Cardiac muscle cell (in vitro differentiated cells and primary cell): ENCODE results near the gene UCP3. TPM values are rescaled to one million over a fixed set of nuclear protein-coding genes. Genes with fewer than 3 reads are reported as not detected.

ENCODE experiments used
- DNase-seq, 2 donors: peaks; one replicate each; pipeline versions ENCODE4 v3.0.0 to v3.0.0-alpha.2; 2010 to 2017; ENCODE audit warnings: low read depth in 1 of 2, low spot score in 1 of 2
- H3K27ac ChIP-seq: fragments of 200-600 bp; sonication (generic); 2 replicates; pipeline ENCODE4 v1.5.1; 2016
- H3K27me3 ChIP-seq: fragments of 200-600 bp; sonication (generic); 2 replicates; pipeline ENCODE4 v1.6.0; 2016; ENCODE audit warnings: control low read depth
- H3K36me3 ChIP-seq: fragments of 200-600 bp; sonication (generic); 2 replicates; pipeline ENCODE4 v1.5.1; 2016; ENCODE audit warnings: control low read depth
- H3K4me1 ChIP-seq: fragments of 200-600 bp; sonication (generic); 2 replicates; pipeline ENCODE4 v1.8.1; 2017; ENCODE audit warnings: low read depth, mild to moderate bottlenecking, mixed run types
- H3K4me3 ChIP-seq: fragments of 200-600 bp; sonication (generic); 2 replicates; pipeline ENCODE4 v1.5.1; 2016; ENCODE audit warnings: mild to moderate bottlenecking
- H3K9me3 ChIP-seq: fragments of 200-600 bp; sonication (generic); 2 replicates; pipeline ENCODE4 v1.5.1; 2017; ENCODE audit warnings: low read depth, mild to moderate bottlenecking, control low read depth
- polyA plus RNA-seq: library from polyadenylated mRNA; unstranded; fragments of >200 nt; fragmentation: Nextera tagmentation; extraction: Ambion mirVana; gene quantifications from 2 replicates; pipeline ENCODE4 v1.2.1, GENCODE V29; 2016
- total RNA-seq: library from RNA; depleted of rRNA; stranded (reverse); fragments of >200 nt; gene quantifications from 2 replicates; pipeline ENCODE4 v1.2.3, GENCODE V29; 2016
- TF ChIP-seq, protein P1 (sequence below): IDR thresholded peaks from 2 replicates; pipeline ENCODE4 v1.5.1; 2012; ENCODE audit warnings: low read depth, mild to moderate bottlenecking, low read length

UCP3 gene
- total and polyA plus RNA-seq, 2 experiments from 2014 or later, result 0.95 to 2.0 TPM

DNA sequence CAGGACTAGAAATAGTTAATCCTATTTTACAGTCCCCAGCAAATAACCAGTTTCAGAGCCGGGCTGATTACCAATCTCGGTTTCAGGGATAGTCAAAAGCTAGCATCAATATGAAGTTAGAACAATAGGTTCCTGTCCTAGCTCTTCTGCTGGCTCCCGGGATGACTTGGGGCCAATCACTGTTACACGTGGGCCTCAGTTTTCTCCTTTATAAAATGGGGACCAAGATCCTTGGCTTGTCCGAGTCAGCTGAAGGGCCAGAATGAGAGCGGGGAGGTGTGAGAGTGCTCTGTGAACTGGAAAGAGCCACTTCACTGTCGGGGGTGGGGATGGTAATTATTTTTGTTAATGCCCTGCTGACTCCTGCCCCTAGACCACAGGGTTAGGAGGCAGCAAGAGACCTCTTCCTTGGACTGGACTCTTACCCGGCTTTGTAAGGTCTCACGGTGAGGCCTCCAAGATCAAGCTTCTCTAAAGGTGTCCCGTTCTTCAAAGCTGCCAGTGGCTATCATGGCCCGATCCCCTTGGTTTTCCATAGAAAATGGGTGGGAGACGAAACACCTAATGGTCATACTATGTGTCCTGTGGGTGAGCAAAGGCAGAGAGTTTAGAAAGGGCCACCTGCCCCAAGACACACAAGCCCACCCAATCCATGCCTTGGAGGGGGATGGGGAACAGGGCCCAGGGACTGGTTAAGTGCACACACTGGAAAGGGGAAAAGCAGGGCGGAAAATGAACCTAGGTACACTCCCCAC, 27.7 kb downstream of the UCP3 start:
- no peaks in the 10 kb centered on the region for H3K9me3 ChIP-seq
- H3K27ac ChIP-seq, result no peak overlapping the region
- no peaks in the 10 kb centered on the region for H3K27me3 ChIP-seq
- H3K4me3 ChIP-seq, result no peak overlapping the region
- no peak for DNase-seq
- H3K4me1 ChIP-seq, result peaks cover 8% of the 10 kb centered on the region
- peaks cover 3% of the 10 kb centered on the region for H3K36me3 ChIP-seq
- TF ChIP-seq, protein P1, sequence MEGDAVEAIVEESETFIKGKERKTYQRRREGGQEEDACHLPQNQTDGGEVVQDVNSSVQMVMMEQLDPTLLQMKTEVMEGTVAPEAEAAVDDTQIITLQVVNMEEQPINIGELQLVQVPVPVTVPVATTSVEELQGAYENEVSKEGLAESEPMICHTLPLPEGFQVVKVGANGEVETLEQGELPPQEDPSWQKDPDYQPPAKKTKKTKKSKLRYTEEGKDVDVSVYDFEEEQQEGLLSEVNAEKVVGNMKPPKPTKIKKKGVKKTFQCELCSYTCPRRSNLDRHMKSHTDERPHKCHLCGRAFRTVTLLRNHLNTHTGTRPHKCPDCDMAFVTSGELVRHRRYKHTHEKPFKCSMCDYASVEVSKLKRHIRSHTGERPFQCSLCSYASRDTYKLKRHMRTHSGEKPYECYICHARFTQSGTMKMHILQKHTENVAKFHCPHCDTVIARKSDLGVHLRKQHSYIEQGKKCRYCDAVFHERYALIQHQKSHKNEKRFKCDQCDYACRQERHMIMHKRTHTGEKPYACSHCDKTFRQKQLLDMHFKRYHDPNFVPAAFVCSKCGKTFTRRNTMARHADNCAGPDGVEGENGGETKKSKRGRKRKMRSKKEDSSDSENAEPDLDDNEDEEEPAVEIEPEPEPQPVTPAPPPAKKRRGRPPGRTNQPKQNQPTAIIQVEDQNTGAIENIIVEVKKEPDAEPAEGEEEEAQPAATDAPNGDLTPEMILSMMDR, result no peak

DNA sequence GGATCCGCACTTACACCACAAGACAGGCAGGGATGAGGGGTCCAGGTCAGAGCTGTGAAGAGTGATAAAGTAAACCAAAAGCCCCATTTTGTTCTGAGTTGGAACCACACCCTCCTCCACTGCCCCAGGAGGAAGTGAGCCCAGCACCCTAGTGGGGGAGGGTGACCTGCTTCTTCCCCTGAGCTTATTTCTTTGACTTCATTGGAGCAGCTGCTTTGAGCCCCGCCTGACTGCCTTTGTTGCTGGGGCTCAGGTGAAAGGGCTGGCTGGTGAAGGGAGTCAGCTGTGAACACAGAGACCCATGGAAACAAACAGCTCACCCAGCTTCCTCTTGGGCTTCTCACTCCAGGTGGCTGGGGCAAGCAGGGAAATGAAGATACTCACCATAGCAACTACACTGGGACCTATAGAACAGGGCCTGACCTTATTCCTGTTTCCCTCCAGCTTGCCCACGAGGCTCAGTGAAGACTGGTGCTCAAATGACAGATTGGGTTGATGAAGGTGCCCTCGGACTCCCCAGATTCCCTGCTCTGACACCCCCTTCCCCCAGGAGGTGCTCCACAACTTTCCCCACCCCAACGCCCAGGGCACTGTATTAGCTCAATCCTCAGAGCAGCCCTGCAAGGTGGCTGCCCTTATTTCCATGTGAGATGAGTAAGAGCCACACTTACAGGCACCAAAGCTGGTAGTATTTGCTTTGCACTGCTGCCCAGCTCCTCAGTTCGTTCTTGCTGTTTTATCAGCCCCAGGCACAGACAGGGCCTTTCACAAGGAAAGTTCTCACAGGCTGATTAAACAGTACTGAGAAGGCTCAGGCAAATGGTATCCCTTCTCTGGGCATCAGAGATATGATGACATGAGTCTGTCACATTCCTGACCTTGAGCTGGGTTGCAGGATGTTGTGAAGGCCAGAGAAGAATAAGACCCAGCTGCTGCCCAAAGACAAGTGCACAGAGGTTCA, 28.6 kb downstream of the UCP3 start:
- Histone ChIP-seq H3K27ac (no peak overlapping the region), H3K4me1 (peaks cover 8% of the 10 kb centered on the region), H3K36me3 (peaks cover 7% of the 10 kb centered on the region), H3K27me3 (no peaks in the 10 kb centered on the region), H3K4me3 (no peak overlapping the region), H3K9me3 (no peaks in the 10 kb centered on the region)
- TF ChIP-seq, protein P1, result no peak
- DNase-seq, result no peak

DNA sequence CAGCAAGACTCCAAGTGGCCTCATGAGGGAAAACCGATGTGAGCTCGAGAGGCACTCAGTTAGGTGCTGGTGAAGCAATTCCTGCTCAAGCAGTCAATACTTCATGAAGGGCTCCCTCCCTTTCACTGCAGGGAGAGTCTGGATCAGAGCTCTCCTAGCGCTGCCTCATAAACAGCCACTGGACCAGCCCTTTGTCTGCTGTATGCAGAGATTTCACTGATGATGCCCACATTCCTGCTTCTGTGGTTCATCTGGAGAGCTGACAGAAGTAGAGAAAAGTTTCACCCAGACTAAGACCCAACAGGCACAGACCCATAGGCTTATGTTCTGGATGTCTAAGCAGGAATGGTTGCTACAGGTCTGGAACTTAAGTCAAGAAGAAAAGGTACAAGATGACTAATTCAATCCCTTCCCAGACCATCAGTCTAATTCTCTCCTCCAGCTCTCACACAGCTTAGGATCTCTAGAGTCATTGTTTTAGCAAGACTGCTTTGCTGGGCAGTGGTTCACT, 30.3 kb downstream of the UCP3 start:
- no peak for DNase-seq
- Histone ChIP-seq H3K4me1 (peaks cover 2% of the 10 kb centered on the region), H3K9me3 (no peaks in the 10 kb centered on the region), H3K27ac (no peak overlapping the region), H3K27me3 (no peaks in the 10 kb centered on the region), H3K36me3 (peaks cover 7% of the 10 kb centered on the region), H3K4me3 (no peak overlapping the region)
- TF ChIP-seq, protein P1, result no peak

DNA sequence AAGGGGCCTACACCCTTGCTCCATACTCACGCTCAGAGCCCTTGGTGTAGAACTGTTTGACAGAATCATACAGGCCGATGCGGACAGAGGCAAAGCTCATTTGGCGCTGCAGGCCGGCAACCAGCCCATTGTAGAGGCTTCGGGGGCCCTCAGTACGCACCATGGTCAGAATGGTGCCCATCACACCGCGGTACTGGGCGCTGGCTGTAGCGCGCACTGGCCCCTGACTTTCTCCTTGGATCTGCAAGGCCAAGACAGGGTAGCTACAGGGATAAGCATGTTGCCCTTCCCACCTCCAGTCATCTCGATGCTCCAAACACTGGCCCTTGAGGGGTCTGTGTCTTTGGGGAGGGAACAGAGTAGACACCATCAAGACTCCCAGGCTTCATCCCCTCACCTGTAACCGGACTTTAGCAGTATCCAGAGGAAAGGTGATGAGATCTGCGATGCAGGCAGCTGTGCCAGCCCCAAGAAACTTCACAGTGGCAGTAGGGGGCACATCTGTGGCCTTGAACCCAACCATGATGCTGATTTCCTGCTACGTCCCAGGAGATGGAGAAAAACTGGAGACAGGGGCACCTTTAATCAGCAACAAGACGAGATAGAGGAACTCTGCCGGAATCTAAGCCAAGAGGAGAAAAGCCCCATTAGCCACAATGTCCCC, 30.9 kb downstream of the UCP3 start:
- DNase-seq, result no peak
- Histone ChIP-seq H3K36me3 (peaks cover 7% of the 10 kb centered on the region), H3K9me3 (no peaks in the 10 kb centered on the region), H3K27me3 (no peaks in the 10 kb centered on the region), H3K4me3 (no peak overlapping the region), H3K4me1 (no peaks in the 10 kb centered on the region), H3K27ac (no peak overlapping the region)
- TF ChIP-seq, protein P1, result no peak

DNA sequence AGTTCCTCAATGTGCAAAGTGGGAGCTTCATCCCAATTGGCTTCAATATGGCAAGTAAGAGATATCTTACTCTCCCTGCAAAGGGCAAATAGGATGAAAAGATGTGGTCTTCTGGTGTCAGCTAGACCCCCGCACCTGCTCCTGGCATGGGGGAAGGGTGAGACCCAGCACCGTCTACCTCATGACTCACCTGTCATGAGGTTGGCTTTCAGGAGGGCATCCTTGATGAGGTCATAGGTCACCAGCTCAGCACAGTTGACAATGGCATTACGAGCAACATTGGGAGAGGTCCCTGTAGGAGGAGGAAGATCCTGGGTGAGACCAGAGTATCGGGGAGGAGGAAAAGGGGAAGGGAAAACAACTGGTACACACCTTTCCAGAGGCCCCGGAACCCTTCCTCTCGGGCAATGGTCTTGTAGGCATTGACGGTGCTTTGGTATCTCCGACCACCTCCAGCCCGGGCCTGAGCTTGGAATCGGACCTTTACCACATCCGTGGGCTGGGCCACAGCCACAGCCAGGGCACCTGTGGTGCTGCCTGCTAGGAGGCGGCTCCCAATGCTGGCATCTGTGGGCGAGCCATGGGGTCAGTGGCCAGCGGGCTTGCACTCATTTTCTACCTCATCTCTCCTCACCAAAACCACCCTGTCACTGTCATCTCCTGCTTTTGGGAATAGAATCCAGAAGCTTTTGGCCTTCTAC, 32.3 kb downstream of the UCP3 start:
- Histone ChIP-seq H3K9me3 (no peaks in the 10 kb centered on the region), H3K4me1 (no peaks in the 10 kb centered on the region), H3K27ac (no peak overlapping the region), H3K36me3 (peaks cover 7% of the 10 kb centered on the region), H3K27me3 (no peaks in the 10 kb centered on the region), H3K4me3 (no peak overlapping the region)
- TF ChIP-seq, protein P1, result no peak
- DNase-seq, result no peak
